ENCODE results near the gene NAALAD2.
"Not testable (repeated sequence)": the region's sequence is repeated elsewhere in the genome, so short reads cannot be mapped to it uniquely, and the experiment has no call there.

The NAALAD2 gene

DNA sequence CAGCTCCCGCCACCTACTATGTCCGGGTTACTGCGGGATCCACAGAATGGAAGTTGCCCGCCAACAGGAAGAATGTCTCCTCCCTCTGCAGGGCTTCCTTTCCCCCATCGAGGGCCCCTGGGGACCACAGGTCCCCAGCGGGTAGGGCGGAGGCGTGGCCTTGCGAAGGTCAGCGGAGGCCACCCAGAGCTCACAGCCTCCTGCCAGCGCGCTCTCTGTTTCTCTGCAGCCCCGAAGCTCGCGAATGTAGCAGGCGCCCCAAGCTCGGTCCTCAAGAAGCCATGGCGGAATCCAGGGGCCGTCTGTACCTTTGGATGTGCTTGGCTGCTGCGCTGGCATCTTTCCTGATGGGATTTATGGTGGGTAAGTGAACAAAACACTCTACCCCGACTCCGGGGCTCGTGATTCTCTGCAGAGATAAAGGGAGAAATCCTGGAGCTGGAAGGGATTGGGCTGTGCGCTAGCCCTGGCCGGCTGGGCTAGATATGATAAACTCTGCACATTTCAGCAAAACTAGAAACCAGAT lies at the start of gene NAALAD2:
NAALAD2 (plus strand) TSS at position 186 of the 526 bp plus-strand sequence; CDS start at position 282, 96 bp downstream.
- DNase-seq, result peak; percentile 41

GRCh38 chr11:90085650-90086049 lies 48.8 kb upstream of the NAALAD2 start, which contains the start of gene UBTFL1:
Gene UBTFL1 (plus strand): TSS chr11:90085950. CDS start chr11:90085950, 0 bp downstream.
- not testable (repeated sequence) for DNase-seq

- not testable (repeated sequence) for DNase-seq
Measured at GRCh38 chr11:90088731-90089130, 45.7 kb upstream of the NAALAD2 start.

GRCh38 chr11:90095230-90095924 lies 39.1 kb upstream of the NAALAD2 start:
- DNase-seq, result not testable (repeated sequence)

DNA sequence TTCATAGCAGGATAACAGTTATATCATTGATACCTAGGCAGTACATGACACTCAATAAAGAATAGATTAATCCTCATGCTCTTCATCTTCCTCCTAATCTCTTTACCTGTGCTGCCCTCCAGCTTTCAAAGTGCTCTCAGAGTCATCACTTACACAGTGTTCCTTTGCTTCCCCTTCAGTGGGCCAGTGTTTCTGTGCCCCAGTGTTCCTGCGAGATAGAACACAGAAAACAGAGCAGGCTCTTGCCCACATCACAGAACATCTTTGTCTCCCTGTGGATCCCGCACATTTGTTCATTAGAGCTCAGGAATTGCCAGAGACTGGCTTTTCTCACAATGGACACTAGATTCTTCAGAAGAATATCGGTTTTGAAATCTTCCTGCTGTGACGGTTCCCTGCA lies 36.2 kb upstream of the NAALAD2 start:
- DNase-seq, result not testable (repeated sequence)

- DNase-seq, result peak; percentile 18
Measured at GRCh38 chr11:90100431-90100830, 34.0 kb upstream of the NAALAD2 start.

GRCh38 chr11:90113541-90113940 lies 20.9 kb upstream of the NAALAD2 start:
- peak; percentile 25 for DNase-seq

DNA sequence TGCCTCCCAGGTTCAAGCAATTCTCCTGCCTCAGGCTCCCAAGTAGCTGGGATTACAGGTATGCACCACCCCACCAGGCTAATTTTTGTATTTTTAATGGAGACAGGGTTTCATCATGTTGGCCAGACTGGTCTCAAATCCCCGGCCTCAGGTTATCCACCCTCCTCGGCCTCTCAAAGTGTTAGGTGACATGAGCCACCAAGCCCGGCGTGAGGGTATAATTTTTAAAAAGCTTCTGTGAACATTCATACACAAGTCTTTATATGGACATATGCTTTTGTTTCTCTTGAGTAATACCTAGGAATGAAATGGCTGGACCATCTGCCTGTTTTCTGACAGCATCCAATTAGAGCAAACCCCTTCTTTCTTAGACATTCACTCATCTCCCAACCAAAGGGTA lies 14.3 kb upstream of the NAALAD2 start:
- no peak for DNase-seq

DNA sequence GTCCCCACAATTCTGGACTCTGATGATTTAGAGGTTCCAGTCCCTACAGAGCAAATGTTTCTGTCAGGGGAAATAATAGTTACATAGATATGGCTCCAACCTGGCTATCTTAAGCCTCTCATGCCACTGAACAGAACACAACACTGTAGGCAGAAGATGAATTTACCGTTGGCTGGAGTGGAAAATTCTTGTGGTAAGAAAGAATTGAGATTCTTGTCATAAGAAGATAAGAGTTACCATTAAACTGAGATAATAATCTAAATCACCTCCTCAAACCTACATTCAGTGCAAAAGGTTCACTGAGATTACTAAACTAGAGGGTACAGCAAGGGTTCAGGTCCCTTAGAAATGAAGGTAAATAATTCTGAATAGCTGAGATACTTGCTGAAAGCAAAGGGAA lies 10.1 kb upstream of the NAALAD2 start:
- DNase-seq, result no peak

GRCh38 chr11:90124946-90125345 lies 9.5 kb upstream of the NAALAD2 start:
- no peak for DNase-seq

- no peak for DNase-seq
Measured at GRCh38 chr11:90133560-90134477, 644 bp upstream of the NAALAD2 start.

DNA sequence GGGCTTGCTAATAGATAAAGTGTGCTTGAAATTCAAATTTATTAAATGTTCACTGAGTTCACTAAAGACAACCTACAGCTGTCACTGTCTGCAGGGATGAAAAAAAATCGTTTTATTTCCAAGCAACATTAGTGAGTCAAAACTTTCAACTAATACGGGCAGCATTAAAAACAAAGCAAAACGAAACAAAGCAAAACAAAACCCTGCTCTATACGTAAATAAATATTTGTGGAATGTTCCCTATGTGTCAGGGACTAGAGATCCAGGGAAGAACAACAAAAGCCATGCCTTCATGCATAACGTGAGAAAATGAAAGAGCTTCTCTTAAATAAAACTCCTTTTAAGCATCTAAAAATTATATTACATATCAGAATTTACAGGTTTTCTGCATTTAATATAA lies 553 bp downstream of the NAALAD2 start:
- DNase-seq, result no peak

GRCh38 chr11:90148900-90149299 lies 14.4 kb downstream of the NAALAD2 start:
- no peak for DNase-seq

GRCh38 chr11:90166982-90167573 lies 32.6 kb downstream of the NAALAD2 start:
- not testable (repeated sequence) for DNase-seq

GRCh38 chr11:90167704-90168103 lies 33.2 kb downstream of the NAALAD2 start:
- not testable (repeated sequence) for DNase-seq

- DNase-seq, result no peak
Measured at GRCh38 chr11:90168571-90168970, 34.1 kb downstream of the NAALAD2 start.

DNA sequence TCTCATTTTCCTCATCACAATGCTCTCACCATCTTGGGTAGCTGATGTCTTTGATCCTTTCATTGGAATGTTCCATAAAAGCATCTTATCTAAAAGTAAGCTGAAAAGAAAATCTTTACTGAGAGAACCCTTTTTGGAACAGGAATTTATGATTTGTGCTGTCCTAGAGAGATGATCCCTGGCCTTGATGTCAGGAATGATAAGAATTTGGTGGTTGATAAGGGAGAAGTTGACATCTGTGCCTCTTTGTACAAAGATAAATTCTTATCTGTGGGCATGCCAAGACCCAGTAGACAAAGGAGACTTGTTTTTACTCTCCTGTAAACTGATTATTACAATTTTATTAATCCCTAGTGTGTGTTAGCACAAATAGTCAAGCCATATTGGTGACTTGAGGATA lies 36.9 kb downstream of the NAALAD2 start:
- no peak for DNase-seq

GRCh38 chr11:90176069-90176468 lies 41.6 kb downstream of the NAALAD2 start:
- no peak for DNase-seq

DNA sequence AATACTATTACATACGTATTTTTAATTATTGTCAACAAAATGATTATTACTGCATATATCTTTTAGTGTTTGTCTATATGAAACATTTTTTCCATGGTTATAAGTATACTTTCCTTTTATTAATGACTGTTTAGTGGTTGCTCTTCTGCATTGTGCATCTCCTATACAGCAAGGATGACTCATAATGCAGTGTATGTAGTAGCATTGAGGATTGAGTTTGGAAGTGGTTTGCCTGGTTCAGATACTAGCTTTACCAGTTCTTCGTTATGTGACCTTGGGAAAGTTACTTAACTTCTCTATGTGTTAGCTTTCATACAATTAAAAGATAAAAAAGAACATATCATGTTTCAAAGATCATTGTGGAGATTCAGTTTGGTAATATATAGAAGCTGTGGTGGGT lies 44.3 kb downstream of the NAALAD2 start:
- DNase-seq, result no peak

DNA sequence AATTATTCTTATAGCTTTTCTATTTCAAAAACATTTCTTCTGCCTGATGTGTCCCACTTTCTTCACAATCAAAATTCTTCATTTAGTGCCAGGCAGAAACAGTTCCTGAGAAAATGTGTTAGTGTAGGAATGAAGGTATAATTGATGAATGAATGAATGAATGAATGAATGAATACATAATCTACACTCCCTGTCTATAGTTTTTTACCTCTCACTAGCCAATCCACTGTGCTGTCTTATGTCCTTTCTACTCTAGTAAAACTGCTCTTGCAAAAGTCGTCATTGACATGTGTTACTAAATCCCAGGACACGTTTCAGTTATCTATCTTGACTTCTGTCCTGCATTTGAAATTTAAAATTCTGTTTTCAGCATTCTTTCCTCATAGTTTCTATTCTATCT lies 45.5 kb downstream of the NAALAD2 start:
- DNase-seq, result no peak

GRCh38 chr11:90187839-90188238 lies 53.4 kb downstream of the NAALAD2 start:
- no peak for DNase-seq

- no peak for DNase-seq
Measured at GRCh38 chr11:90189011-90189410, 54.5 kb downstream of the NAALAD2 start.

Measured in hematopoietic multipotent progenitor cell treated with erythropoietin and hydrocortisone succinate and interleukin-3 and kit ligand, for 4 days (in vitro differentiated cells).